ENCODE data around the gene ZNF839.
"Not testable (repeated sequence)": the region's sequence is repeated elsewhere in the genome, so short reads cannot be mapped to it uniquely, and the experiment has no call there.

Gene ZNF839

GRCh38 chr14:102321456-102322422 is 2.2 kb downstream of the ZNF839 start:
- in situ Hi-C loops (cut with HindIII; ENCODE audit: low pct_ligation_motif_present, low sequenced_read_pairs): no loop called here
- H3K27ac ChIP-seq: no peak overlapping the region

GRCh38 chr14:102323102-102323501 is 3.6 kb downstream of the ZNF839 start:
- Histone ChIP-seq H3K4me3 (ENCODE audit: low read depth, low read length) (no peak overlapping the region), H3K27ac (no peak overlapping the region), H3K27me3 (replicated peaks) (no peaks in the 10 kb centered on the region), H3K36me3 (replicated peaks) (no peaks in the 10 kb centered on the region)
- peak; percentile 77 for TF ChIP-seq CTCF (IDR thresholded peaks at IDR 0.05; ENCODE audit: low read depth, low read length, missing control alignments)
- in situ Hi-C loops (cut with HindIII; ENCODE audit: low pct_ligation_motif_present, low sequenced_read_pairs): no loop called here
- peak; percentile 79 for DNase-seq

More at GRCh38 chr14:102321456-102322422, 2.2 kb downstream of the ZNF839 start:
- no peaks in the 10 kb centered on the region for H3K36me3 ChIP-seq (replicated peaks)
- no peak for DNase-seq
- TF ChIP-seq CTCF (IDR thresholded peaks at IDR 0.05; ENCODE audit: low read depth, low read length, missing control alignments): no peak
- H3K4me3 ChIP-seq (ENCODE audit: low read depth, low read length): no peak overlapping the region
- H3K27me3 ChIP-seq (replicated peaks): no peaks in the 10 kb centered on the region

- H3K36me3 ChIP-seq (replicated peaks): no peaks in the 10 kb centered on the region
- no peak for DNase-seq
Observed at GRCh38 chr14:102325791-102326345, 6.3 kb downstream of the ZNF839 start.

GRCh38 chr14:102326583-102326982 is 7.0 kb downstream of the ZNF839 start:
- Histone ChIP-seq H3K27me3 (replicated peaks) (no peaks in the 10 kb centered on the region), H3K4me3 (ENCODE audit: low read depth, low read length) (no peak overlapping the region), H3K27ac (no peak overlapping the region), H3K36me3 (replicated peaks) (no peaks in the 10 kb centered on the region)
- DNase-seq: no peak
- no peak for TF ChIP-seq CTCF (IDR thresholded peaks at IDR 0.05; ENCODE audit: low read depth, low read length, missing control alignments)
- in situ Hi-C loops (cut with HindIII; ENCODE audit: low pct_ligation_motif_present, low sequenced_read_pairs): no loop called here

More at GRCh38 chr14:102325791-102326345, 6.3 kb downstream of the ZNF839 start:
- Histone ChIP-seq H3K27me3 (replicated peaks) (no peaks in the 10 kb centered on the region), H3K4me3 (ENCODE audit: low read depth, low read length) (no peak overlapping the region), H3K27ac (no peak overlapping the region)
- in situ Hi-C loops (cut with HindIII; ENCODE audit: low pct_ligation_motif_present, low sequenced_read_pairs): no loop called here
- no peak for TF ChIP-seq CTCF (IDR thresholded peaks at IDR 0.05; ENCODE audit: low read depth, low read length, missing control alignments)

GRCh38 chr14:102329381-102329780 is 9.8 kb downstream of the ZNF839 start:
- H3K4me3 ChIP-seq (ENCODE audit: low read depth, low read length); DNase-seq; H3K36me3 ChIP-seq (replicated peaks); H3K27me3 ChIP-seq (replicated peaks); in situ Hi-C loops (cut with HindIII; ENCODE audit: low pct_ligation_motif_present, low sequenced_read_pairs); H3K27ac ChIP-seq: not testable (repeated sequence)

GRCh38 chr14:102330806-102331205 is 11.3 kb downstream of the ZNF839 start:
- no peak for DNase-seq

More at GRCh38 chr14:102330806-102331205, 11.3 kb downstream of the ZNF839 start:
- TF ChIP-seq CTCF (IDR thresholded peaks at IDR 0.05; ENCODE audit: low read depth, low read length, missing control alignments): no peak
- Histone ChIP-seq H3K27ac (no peak overlapping the region), H3K27me3 (replicated peaks) (no peaks in the 10 kb centered on the region), H3K36me3 (replicated peaks) (peaks cover 16% of the 10 kb centered on the region), H3K4me3 (ENCODE audit: low read depth, low read length) (no peak overlapping the region)
- in situ Hi-C loops (cut with HindIII; ENCODE audit: low pct_ligation_motif_present, low sequenced_read_pairs): no loop called here

All from brain microvascular endothelial cell (primary cell).